ENCODE measurements around the gene SLC6A19.

The SLC6A19 gene

GRCh38 chr5:1167728-1168709, 33.4 kb upstream of the SLC6A19 start:
- H3K27me3 ChIP-seq (ENCODE audit: control insufficient read depth, insufficient read depth, low read length), result peaks cover 13% of the 10 kb centered on the region
- no peaks in the 10 kb centered on the region for H3K36me3 ChIP-seq (ENCODE audit: insufficient read depth, low read length)
- H3K4me1 ChIP-seq (ENCODE audit: control insufficient read depth, insufficient read depth, low read length), result peaks cover 4% of the 10 kb centered on the region
- H3K9ac ChIP-seq (ENCODE audit: low read depth, low read length), result no peak overlapping the region
- H3K4me2 ChIP-seq (ENCODE audit: low read length), result peak overlapping the region; percentile 71
- no peaks in the 10 kb centered on the region for H3K9me3 ChIP-seq (replicated peaks; ENCODE audit: low read length)
- H3K4me3 ChIP-seq (ENCODE audit: low read length), result peak overlapping the region; percentile 47

GRCh38 chr5:1168796-1169195, 32.6 kb upstream of the SLC6A19 start:
- peaks cover 9% of the 10 kb centered on the region for H3K27me3 ChIP-seq (ENCODE audit: control insufficient read depth, insufficient read depth, low read length)
- H3K4me2 ChIP-seq (ENCODE audit: low read length), result no peak overlapping the region
- no peaks in the 10 kb centered on the region for H3K36me3 ChIP-seq (ENCODE audit: insufficient read depth, low read length)
- H3K4me1 ChIP-seq (ENCODE audit: control insufficient read depth, insufficient read depth, low read length), result peaks cover 5% of the 10 kb centered on the region
- H3K4me3 ChIP-seq (ENCODE audit: low read length), result no peak overlapping the region
- no peak overlapping the region for H3K9ac ChIP-seq (ENCODE audit: low read depth, low read length)
- no peaks in the 10 kb centered on the region for H3K9me3 ChIP-seq (replicated peaks; ENCODE audit: low read length)

GRCh38 chr5:1169211-1170115, 31.9 kb upstream of the SLC6A19 start:
- Histone ChIP-seq H3K4me2 (ENCODE audit: low read length) (no peak overlapping the region), H3K9me3 (replicated peaks; ENCODE audit: low read length) (no peaks in the 10 kb centered on the region), H3K4me1 (ENCODE audit: control insufficient read depth, insufficient read depth, low read length) (peaks cover 9% of the 10 kb centered on the region)

GRCh38 chr5:1171340-1171941, 30.0 kb upstream of the SLC6A19 start:
- Histone ChIP-seq H3K4me3 (ENCODE audit: low read length) (no peak overlapping the region), H3K9ac (ENCODE audit: low read depth, low read length) (no peak overlapping the region), H3K9me3 (replicated peaks; ENCODE audit: low read length) (no peaks in the 10 kb centered on the region), H3K27me3 (ENCODE audit: control insufficient read depth, insufficient read depth, low read length) (peaks cover 9% of the 10 kb centered on the region), H3K4me1 (ENCODE audit: control insufficient read depth, insufficient read depth, low read length) (peaks cover 9% of the 10 kb centered on the region), H3K4me2 (ENCODE audit: low read length) (no peak overlapping the region), H3K36me3 (ENCODE audit: insufficient read depth, low read length) (no peaks in the 10 kb centered on the region)

More at GRCh38 chr5:1169211-1170115, 31.9 kb upstream of the SLC6A19 start:
- Histone ChIP-seq H3K4me3 (ENCODE audit: low read length) (no peak overlapping the region), H3K9ac (ENCODE audit: low read depth, low read length) (no peak overlapping the region), H3K36me3 (ENCODE audit: insufficient read depth, low read length) (no peaks in the 10 kb centered on the region), H3K27me3 (ENCODE audit: control insufficient read depth, insufficient read depth, low read length) (peaks cover 9% of the 10 kb centered on the region)

GRCh38 chr5:1172007-1172581, 29.3 kb upstream of the SLC6A19 start:
- H3K27me3 ChIP-seq (ENCODE audit: control insufficient read depth, insufficient read depth, low read length), result peaks cover 6% of the 10 kb centered on the region
- no peaks in the 10 kb centered on the region for H3K9me3 ChIP-seq (replicated peaks; ENCODE audit: low read length)
- H3K9ac ChIP-seq (ENCODE audit: low read depth, low read length), result no peak overlapping the region
- H3K36me3 ChIP-seq (ENCODE audit: insufficient read depth, low read length), result no peaks in the 10 kb centered on the region
- peaks cover 9% of the 10 kb centered on the region for H3K4me1 ChIP-seq (ENCODE audit: control insufficient read depth, insufficient read depth, low read length)
- H3K4me2 ChIP-seq (ENCODE audit: low read length), result no peak overlapping the region
- no peak overlapping the region for H3K4me3 ChIP-seq (ENCODE audit: low read length)

- Histone ChIP-seq H3K4me2 (ENCODE audit: low read length) (no peak overlapping the region), H3K4me3 (ENCODE audit: low read length) (no peak overlapping the region), H3K4me1 (ENCODE audit: control insufficient read depth, insufficient read depth, low read length) (peaks cover 8% of the 10 kb centered on the region), H3K27me3 (ENCODE audit: control insufficient read depth, insufficient read depth, low read length) (peaks cover 6% of the 10 kb centered on the region), H3K36me3 (ENCODE audit: insufficient read depth, low read length) (no peaks in the 10 kb centered on the region), H3K9me3 (replicated peaks; ENCODE audit: low read length) (no peaks in the 10 kb centered on the region), H3K9ac (ENCODE audit: low read depth, low read length) (no peak overlapping the region)
These were observed 28.6 kb upstream of the SLC6A19 start for GRCh38 chr5:1172670-1173404.

GRCh38 chr5:1173485-1174070, 27.8 kb upstream of the SLC6A19 start:
- Histone ChIP-seq H3K4me2 (ENCODE audit: low read length) (peak overlapping the region; percentile 81), H3K4me3 (ENCODE audit: low read length) (no peak overlapping the region), H3K9ac (ENCODE audit: low read depth, low read length) (peak overlapping the region; percentile 61), H3K27me3 (ENCODE audit: control insufficient read depth, insufficient read depth, low read length) (peaks cover 6% of the 10 kb centered on the region), H3K4me1 (ENCODE audit: control insufficient read depth, insufficient read depth, low read length) (peaks cover 5% of the 10 kb centered on the region), H3K36me3 (ENCODE audit: insufficient read depth, low read length) (no peaks in the 10 kb centered on the region), H3K9me3 (replicated peaks; ENCODE audit: low read length) (no peaks in the 10 kb centered on the region)

- peak overlapping the region; percentile 81 for H3K4me2 ChIP-seq (ENCODE audit: low read length)
- no peaks in the 10 kb centered on the region for H3K9me3 ChIP-seq (replicated peaks; ENCODE audit: low read length)
- peak overlapping the region; percentile 61 for H3K9ac ChIP-seq (ENCODE audit: low read depth, low read length)
- H3K27me3 ChIP-seq (ENCODE audit: control insufficient read depth, insufficient read depth, low read length), result peaks cover 6% of the 10 kb centered on the region
- H3K4me3 ChIP-seq (ENCODE audit: low read length), result peak overlapping the region; percentile 60
- peaks cover 5% of the 10 kb centered on the region for H3K4me1 ChIP-seq (ENCODE audit: control insufficient read depth, insufficient read depth, low read length)
- H3K36me3 ChIP-seq (ENCODE audit: insufficient read depth, low read length), result no peaks in the 10 kb centered on the region
These were observed 27.1 kb upstream of the SLC6A19 start for GRCh38 chr5:1174122-1174936.

- H3K9me3 ChIP-seq (replicated peaks; ENCODE audit: low read length), result no peaks in the 10 kb centered on the region
- H3K36me3 ChIP-seq (ENCODE audit: insufficient read depth, low read length), result no peaks in the 10 kb centered on the region
- no peak overlapping the region for H3K9ac ChIP-seq (ENCODE audit: low read depth, low read length)
- H3K4me1 ChIP-seq (ENCODE audit: control insufficient read depth, insufficient read depth, low read length), result peaks cover 5% of the 10 kb centered on the region
- H3K4me2 ChIP-seq (ENCODE audit: low read length), result no peak overlapping the region
- H3K27me3 ChIP-seq (ENCODE audit: control insufficient read depth, insufficient read depth, low read length), result peaks cover 6% of the 10 kb centered on the region
- H3K4me3 ChIP-seq (ENCODE audit: low read length), result no peak overlapping the region
These were observed 26.4 kb upstream of the SLC6A19 start for GRCh38 chr5:1175015-1175414.

Measured in skeletal muscle satellite cell (primary cell).